IPS DF 4.7 (cell line): ENCODE data around the gene GPHN.
"Not testable (repeated sequence)": the region's sequence is repeated elsewhere in the genome, so short reads cannot be mapped to it uniquely, and the experiment has no call there.

Source experiments
- DNase-seq: peaks from one replicate; pipeline ENCODE4 v3.0.0-alpha.2; 2013; ENCODE audit warnings: low spot score; ENCODE audit errors: extremely low read depth

GPHN gene

DNA sequence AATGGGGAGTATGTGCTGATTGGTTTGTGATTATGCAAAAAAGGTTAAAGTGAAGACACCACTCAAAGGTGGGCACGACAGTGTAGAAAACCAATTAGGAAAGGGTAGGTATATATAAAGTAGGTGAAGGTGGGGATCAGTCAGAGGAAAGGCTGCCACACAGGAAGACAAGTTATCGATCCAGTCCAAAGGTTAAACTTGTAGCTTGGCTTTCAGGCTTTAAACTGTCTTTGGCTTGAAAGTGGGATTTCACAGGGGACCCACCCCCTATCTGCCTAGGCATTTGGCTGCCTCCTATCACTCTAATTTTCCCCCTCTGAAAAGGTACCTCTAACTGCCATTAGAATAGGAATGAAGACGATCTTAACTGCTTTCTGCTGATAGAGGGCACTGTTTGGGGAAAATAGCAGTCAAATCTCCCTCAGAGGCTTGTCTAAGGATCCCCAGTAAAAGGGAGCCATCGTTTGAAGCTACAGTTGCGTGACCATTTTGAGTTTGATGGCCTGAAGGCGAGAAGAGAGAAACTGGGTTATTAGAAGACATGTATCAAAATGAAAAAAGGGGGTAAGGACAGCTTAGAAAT is 250.2 kb downstream of the GPHN start:
- no peak for DNase-seq

DNA sequence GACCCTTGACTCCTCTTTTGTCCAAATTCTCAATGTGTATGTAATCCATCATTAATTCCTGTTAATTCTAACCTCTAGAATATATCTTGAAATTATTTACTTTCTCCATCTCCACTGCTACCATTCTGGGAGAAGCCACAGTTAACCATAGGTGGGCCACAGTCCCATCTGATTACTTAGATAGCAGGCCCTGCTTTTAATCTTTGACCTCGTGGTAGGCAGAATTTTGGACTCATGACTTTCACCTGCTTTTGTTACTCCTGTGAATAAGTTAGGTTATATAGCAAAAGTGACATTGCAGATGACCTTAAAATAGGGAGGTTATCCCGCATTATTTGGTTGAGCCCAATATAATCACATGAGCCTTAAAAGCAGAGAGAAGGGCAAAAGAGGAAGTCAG is 264.2 kb downstream of the GPHN start:
- DNase-seq, result no peak

DNA sequence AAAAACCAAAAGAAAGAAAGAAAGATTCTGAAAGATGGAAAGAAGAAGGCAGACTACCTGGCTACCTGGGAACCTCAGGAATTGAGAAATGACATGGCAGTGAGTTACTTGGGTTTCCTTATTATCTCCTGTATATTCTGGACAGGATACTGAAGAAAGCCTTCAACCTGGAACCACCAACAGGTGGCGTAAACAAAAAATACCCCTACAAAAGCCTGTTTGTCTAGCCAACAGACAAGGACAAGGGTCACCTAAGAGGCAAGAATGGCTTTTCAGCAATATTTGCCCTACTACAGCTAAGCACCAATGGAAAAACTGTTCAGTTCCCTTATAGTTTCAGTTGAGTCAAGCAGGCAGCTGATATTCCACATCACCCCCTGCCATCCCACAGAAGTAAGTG is 274.9 kb downstream of the GPHN start:
- no peak for DNase-seq

DNA sequence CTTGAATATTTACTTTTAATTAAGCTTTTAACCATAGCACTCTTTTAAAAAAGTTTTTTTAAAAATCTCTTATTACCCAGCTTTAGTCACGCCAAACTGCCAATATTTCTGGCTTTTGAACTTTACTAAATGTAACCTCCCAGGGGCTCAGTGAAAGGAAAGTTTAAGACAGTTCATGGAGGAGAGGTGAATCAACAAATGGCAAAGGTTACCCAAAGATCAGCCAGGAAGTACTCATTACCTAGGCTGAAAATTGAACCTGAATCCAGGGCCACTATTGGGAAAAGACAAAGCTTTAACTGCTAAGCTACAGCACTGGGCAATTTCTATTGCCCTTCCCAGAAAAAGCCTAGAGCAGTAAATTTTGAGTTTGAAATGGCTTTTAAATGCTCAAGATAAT is 282.2 kb downstream of the GPHN start:
- no peak for DNase-seq

DNA sequence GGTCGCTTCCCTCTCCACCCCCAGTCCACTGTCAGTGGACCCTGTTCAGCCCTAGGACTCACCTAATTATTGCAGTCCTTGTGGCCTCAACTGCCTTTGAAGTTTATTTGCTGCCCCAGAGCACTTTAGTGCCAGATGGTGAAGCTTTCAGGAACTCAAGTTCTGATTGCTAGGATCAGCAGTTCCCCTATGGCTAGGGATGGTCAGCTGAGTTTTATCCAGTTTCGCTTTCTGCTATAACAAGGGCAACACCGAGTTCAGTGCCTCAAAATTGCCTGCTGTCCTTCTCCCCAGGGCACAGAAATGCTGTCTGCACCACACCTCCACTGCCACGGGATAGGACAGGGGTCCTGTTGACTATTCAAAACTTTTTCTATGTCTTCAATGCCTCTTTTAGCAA is 295.0 kb downstream of the GPHN start:
- no peak for DNase-seq

DNA sequence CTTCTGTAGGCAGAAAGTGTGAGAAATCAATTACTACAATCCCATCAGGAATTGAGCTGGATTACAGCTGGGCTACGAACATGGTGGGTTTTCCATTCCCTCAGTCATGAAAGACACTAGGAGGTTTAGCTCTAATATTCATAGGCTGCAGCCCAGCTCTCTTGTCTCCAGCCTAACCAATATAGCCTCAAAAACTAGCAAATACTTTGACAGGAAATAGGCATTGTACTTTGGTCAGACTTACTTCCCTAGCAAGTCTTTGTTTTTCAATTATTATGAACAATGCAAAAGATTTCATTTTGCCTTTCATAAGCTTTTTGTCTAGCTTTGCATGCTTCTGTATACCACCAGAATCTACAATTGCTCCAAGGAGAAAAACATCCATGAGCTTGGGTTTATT is 296.2 kb downstream of the GPHN start:
- DNase-seq, result no peak

DNA sequence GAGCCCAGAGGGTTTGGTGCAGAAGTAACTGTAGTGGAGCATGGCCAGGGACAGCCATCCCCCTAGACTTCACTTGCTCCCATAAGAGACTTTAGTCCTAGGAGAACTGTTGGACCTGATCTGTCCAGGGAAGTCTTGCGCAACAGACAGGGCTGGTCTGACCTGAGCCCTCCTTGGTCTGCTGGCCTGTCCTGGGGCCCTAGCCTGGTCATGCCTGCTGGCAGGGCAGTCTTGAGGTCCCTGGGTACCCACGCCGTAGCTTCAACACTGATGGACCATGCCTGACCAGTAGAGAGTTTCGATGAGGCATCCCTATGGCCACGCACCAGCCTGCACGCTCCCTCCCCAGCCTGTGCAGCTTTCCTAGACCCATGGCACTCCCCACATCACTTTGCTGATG is 305.7 kb downstream of the GPHN start:
- DNase-seq, result no peak

DNA sequence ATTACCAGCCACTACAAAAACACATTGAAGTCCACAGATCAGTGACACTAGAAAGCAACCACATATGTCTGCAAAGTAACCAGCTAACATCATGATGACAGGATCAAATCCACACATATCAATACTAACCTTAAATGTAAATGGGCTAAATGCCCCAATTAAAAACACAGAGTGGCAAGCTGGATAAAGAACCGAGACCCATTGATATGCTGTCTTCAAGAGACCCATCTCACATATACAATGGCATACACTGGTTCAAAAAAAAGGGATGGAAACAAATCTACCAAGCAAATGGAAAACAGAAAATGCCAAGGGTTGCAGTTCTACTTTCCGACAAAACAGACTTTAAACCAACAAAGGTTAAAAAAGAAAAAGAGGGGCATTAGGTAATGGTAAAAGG is 307.7 kb downstream of the GPHN start:
- DNase-seq, result no peak

DNA sequence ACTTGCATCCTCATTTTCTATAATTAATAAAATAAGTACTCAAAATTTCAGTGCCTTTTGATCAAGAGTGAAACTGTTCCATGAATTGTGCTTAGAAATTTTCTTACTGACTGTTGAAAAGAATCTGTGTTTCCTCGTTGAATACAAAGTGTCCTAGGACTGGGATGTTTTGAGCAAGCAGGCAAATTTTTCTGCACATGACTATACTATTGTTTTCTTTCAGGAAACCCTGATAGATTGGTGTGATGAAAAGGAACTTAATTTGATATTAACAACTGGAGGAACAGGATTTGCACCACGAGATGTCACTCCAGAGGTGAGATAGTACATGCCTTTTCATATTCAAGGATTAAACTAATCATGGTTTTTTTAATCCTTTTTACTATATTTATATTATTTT is 316.3 kb downstream of the GPHN start:
- DNase-seq, result no peak

DNA sequence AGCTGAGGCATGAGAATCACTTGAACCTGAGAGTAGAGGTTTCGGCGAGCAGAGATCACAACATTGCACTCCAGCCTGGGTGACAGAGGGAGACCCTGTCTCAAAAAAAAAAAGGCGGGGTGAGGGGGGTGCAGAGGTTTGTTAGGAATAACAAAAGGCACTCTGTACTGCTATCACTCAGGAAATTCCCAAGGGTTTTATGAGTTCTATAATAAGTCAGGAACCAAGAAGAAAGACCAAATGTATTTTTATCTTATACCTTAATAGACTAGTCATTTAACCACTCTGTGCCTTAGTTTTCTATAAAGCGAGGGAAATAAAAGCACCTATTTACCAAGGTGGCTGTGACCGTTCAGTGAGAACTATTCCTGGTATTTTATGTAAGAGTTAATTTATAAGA is 319.2 kb downstream of the GPHN start:
- no peak for DNase-seq

DNA sequence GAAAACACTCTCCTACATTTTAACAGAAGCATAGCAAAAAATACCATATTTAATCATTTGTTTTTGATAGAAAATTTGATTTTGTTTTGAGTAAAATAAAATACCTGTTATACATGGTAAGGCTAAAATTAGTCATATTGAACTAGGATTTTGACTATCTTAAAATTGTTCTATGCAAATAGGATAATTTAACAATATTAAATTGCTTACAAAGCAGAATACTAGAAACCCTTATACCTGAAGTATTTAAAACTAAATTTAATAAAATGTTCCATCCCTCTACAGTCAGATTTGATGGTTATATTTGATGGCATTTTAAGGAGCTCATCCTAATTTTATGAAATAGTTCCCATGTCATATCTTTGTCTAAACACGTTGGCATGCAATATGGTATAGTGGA is 323.2 kb downstream of the GPHN start:
- DNase-seq, result no peak

DNA sequence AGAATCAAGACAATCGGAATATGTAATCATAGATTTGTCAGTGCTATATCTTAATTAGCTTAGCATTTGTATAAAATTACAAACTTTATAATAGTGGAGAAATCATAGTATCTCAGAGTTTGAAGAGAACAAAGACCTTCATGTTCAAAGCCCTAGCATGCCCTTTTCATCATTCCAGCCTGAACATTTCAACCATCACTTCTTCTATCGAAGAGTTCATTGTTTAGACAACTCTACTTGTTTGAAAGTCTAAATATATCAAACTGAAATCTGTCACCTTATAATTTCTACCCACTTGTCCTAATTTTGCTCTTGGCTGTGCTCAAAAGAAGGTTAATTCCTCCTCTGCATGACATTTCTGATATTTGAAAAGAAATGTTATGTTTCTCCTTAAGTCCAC is 325.9 kb downstream of the GPHN start:
- no peak for DNase-seq

DNA sequence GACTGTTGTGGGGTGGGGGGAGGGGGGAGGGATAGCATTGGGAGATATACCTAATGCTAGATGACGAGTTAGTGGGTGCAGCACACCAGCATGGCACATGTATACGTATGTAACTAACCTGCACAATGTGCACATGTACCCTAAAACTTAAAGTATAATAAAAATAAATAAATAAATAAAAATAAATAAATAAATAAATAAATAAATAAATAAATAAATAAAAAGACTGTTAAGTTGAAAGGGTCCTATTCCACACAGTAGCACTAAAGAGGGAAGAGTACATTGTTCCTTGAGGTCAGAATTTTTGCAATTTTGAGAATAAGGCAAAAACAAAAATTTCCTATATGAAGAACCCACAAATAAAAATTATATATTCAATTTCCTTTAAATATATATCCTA is 329.5 kb downstream of the GPHN start:
- DNase-seq, result not testable (repeated sequence)

DNA sequence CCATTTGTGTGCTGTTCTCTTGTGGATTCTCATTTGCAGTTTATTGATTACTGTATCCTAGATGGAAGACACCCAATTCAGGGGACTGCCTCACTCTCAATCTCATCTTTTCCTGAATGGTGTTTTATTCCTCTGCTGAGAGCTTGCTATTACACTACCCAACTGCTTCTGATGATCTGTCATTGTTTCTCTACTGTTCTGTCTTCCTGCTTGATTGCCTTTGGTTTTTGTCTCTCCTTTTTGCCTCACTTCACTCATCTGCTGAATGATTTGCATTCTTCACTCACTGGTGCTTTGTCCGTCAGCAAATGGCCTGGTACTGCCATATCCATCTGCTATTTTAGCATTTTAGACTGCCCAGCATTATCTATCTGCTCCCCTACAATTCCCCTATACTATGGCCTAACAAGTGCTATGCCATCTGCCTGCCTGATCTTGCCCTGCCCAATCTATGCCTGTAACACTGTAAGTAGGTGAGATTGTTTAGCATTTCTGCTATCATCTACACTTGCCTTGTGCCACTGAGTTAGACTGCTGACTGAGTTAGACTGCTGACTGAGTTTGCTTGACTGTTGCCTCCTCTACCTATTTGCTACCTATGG is 335.1 kb downstream of the GPHN start:
- DNase-seq, result no peak

DNA sequence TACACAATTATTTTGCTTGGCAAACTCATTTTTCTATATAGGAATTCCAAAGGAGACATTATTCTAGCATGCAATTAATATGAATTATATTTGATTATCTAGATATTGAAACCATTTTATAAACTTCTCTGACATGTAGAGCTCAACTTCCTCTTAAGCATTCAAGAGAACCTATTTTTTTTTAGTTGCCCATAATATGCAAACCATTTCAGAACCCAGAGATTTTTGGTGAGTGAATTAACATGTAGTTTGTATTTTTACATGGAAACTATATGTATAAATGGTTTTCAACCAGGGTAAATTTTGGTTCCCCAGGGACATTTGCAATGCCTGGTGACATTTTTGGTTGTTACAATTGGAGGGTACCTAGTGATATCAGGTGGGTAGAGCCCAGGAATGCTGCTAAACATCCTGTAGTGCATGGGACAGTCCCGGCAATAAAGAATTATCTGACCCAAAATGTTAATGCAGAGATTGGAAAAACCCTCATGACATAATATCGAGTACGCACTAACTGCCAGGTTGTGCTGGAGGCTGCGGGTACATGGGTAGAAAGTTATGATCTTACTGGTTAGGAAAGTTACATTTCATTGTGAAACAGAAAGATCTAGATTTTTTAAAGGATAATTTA is 342.4 kb downstream of the GPHN start:
- DNase-seq, result no peak

DNA sequence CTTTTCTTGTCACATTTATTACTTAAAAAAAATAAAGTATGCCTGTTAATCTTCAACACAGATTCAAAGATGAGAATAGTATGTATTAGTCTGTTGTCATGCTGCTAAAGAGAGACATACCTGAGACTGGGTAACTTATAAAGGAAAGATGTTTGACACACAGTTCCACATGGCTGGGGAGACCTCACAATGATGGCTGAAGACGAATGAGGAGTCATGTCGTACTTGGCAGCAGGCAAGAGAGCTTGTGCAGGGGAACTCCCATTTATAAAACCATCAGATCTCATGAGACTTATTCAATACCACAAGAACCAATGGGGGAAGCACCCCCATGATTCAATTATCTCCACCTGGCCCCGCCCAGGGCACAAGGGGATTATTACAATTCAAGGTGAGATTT is 345.4 kb downstream of the GPHN start:
- no peak for DNase-seq

DNA sequence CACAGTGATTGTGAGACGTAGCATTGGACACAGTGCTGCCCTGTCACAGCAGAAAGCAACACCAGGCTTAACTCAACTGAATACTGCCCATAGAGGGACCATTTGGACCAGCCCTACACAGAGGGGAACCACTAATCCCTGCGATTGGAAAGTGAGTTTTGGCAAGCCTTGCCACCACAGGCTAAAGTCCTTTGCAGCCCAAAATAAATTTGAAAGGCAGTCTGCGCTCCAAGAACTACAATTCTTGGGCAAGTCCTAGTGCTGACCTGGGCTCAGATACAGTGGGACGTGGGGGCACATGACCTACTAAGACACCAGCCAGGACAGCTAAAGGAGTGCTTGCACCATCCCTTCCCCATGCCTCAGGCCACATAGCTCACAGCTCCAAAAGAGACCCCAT is 349.9 kb downstream of the GPHN start:
- no peak for DNase-seq

DNA sequence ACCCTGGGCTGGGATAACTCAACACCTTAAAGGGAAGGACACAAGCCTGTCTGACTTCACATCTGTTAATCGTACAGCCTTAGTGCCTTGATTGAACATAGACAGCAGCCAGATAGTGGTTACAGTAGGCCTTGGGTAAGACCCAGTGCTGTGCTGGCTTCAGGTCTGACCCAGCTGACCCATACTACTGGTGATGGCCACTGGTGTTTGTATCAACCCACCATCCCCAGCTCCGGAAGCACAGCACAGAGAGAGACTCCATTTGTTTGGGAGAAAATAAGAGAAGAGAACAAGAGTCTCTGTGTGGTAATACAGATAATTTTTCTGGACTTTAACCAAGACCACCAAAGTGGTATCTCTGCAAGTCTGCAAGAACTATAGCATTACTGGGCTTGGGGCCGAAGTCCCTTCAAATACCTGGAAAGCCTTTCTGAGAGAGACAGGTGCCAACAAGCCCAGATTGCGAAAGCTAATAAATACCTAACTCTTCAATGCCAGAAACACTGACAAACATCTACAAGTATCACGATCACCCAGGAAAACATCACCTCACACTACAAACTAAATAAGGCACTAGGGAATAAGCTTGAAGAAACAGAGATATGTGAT is 351.2 kb downstream of the GPHN start:
- no peak for DNase-seq

DNA sequence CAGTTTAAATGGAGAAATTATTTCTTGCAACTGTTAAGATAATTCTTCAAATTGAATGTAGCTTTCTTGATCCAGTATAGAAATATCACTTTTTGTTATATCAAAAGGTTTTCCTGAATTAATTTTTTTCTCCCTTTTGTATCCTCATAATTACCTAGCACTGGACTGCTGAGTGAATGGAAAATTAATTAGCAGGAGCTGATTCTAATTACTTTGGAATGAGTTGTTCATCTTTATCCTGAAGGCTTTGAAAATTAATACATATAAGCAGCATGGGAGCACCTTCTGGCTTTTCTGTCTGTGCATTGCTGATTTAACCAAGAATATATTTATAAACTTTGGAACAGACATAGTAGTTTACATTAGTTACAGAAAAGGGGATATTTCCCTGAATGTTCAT is 373.6 kb downstream of the GPHN start:
- DNase-seq, result no peak

DNA sequence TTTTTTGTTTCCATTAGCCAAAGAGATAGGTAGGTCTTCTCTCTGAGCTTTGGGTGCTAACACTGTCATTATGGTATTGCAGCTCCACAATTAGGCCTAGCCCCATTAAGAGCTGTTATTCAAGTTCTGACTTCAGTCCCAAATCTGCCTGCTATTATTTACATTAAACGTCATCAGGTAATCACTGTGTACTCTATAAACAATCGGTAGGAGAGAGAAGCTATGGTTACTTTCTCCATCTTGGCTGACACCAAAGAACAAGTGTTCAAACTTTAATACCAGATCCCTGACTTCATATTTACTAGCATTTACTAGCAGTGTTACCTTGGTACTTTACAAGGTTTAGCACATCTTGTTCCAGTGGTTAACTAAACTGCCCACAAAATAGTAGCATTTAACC is 376.2 kb downstream of the GPHN start:
- no peak for DNase-seq

DNA sequence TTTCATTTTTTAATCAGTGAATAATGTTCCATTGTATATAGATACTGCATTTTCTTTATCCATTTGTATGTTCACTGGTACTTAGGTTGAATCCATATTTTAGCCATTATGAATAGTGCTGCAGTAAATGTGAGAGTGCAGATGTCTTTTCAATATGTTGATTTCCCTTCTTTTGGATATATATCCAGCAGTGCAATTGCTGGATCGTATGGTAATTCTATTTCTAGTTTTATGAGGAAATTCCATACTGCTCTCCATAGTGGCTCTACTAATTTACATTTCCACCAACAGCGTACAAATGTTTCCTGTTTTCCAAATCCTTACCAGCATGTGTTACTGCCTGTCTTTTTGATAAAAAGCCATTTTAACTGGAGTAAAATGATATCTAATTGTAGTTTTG is 392.8 kb downstream of the GPHN start:
- DNase-seq, result no peak

DNA sequence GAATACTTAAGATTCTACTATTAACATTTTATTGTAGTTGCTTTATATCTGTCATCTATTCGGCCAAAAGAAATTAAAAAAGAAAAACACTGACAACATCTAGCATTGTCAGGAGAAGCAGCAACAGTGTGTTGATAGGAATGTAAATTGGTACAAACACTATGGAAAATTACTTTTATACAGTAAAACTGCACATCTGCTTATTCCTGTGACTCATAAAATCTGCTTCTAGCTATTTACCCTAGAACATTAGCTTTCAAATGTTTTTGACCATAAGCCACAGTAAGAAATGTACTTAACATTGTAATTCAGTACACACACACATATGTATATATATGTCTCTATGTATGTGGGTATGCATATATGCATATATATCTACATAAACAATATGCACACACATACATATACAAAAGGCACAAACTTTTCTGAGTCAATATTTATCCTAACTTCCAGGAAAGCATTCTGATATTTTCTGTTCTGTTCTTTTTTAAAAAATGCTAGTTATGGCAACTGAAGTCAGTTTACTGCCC is 402.4 kb downstream of the GPHN start:
- DNase-seq, result no peak

DNA sequence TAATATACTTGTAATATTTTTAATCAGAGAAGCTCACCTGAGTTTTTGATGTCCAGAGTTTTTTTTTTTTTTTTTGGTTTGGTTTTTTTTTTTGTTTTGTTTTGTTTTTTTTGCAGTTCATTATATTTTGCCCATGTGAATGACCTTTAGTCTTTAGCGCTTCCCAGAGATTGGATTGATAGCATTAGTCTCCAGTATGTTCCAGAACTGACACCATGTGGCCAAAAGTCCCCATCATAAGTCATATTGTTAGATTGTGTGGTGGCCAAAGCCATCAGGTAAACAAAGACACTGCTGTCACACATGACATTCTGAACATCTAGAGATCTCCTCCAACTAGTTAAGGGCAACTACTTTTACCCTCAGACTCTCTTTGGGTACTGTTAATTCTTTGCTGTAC is 408.5 kb downstream of the GPHN start:
- no peak for DNase-seq
